ENCODE results near the gene EIF3L. TPM values are rescaled to one million over a fixed set of nuclear protein-coding genes. Genes with fewer than 3 reads are reported as not detected.

Gene EIF3L
- total and polyA plus RNA-seq, 9 of the 15 experiments (the other 6 are each of a cell fraction or from before 2014, with no cell fraction given), result 257 to 699 (median 368) TPM

DNA sequence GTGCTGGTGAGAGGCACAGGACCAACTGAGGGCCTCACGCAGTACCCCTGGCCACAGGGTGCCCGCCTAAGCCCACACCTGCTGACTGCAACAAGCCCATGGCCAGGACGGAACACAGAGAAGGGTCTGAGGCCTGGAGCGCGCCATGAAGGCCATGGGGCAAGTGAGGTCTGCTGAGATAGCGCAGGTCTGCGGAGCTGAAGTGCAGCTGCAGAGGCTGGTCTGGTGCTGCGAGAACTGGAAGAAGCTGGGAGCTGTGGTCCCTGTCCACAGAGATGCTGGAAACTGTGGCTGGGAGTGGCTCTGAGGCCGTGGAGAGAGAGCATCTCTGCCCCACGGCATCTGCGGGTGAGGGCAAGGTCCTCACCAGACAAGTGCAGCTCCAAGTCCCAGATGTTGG is 17.7 kb upstream of the EIF3L start:
- Histone ChIP-seq H2AFZ (ENCODE audit: low read depth, low read length) (no peak overlapping the region), H3K27me3 (ENCODE audit: control insufficient read depth in 2 of 2, insufficient read depth in 2 of 2, low read length in 2 of 2) (no peaks in the 10 kb centered on the region), H3K9me3 (replicated peaks; ENCODE audit: control insufficient read depth, insufficient read depth, low read depth, low read length) (no peaks in the 10 kb centered on the region), H3K27ac (ENCODE audit: extremely low read depth, low read depth, low read length) (no peak overlapping the region), H3K9ac (ENCODE audit: insufficient read depth in 1 of 2, low read depth in 2 of 2, low read length in 2 of 2) (peak overlapping the region in 1 of 2 experiments; percentile 45; a peak in 1 of 4 replicates), H3K9me1 (ENCODE audit: control insufficient read depth, insufficient read depth, low read length) (no peaks in the 10 kb centered on the region), H3K4me3 (no peak overlapping the region), H4K20me1 (replicated peaks; ENCODE audit: control insufficient read depth, insufficient read depth, low read length) (no peaks in the 10 kb centered on the region), H3K4me2 (ENCODE audit: insufficient read depth, low read length) (no peak overlapping the region), H3K36me3 (ENCODE audit: control insufficient read depth, insufficient read depth, low read length) (peaks cover 52% of the 10 kb centered on the region; the same call in 2 of the 3 replicates), H3K4me1 (replicated peaks in 1 of 2; ENCODE audit: control insufficient read depth in 2 of 2, insufficient read depth in 2 of 2, low read length in 2 of 2) (no peaks in the 10 kb centered on the region; a peak in 1 of 5 replicates), H3K79me2 (ENCODE audit: control insufficient read depth, insufficient read depth, low read length) (no peaks in the 10 kb centered on the region)
- CTCF ChIA-PET (ENCODE audit: low intra/inter-chr PET ratio), result no interaction called here
- 96% methylated on average over 7 of the region's 11 CpGs for WGBS (ENCODE audit: insufficient coverage, low coverage, missing lambda C conversion rate)
- FAIRE-seq, result no peak
- BruUV-seq (replicated peaks), result no TSS peak
- intact Hi-C loops (cut with micrococcal nuclease), result no loop called here
- no peak for ATAC-seq
- DNase-seq (ENCODE audit: extremely low read depth in 1 of 4, low spot score in 3 of 4), result no peak
- no peak for TF ChIP-seq SRSF3 (IDR thresholded peaks at IDR 0.05; ENCODE audit: insufficient read depth, low read length)
- TF ChIP-seq, protein P1, sequence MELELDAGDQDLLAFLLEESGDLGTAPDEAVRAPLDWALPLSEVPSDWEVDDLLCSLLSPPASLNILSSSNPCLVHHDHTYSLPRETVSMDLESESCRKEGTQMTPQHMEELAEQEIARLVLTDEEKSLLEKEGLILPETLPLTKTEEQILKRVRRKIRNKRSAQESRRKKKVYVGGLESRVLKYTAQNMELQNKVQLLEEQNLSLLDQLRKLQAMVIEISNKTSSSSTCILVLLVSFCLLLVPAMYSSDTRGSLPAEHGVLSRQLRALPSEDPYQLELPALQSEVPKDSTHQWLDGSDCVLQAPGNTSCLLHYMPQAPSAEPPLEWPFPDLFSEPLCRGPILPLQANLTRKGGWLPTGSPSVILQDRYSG (tag; conservative IDR thresholded peaks at IDR 0.05; ENCODE audit: low read depth), result no peak
- TF ChIP-seq, protein P2, sequence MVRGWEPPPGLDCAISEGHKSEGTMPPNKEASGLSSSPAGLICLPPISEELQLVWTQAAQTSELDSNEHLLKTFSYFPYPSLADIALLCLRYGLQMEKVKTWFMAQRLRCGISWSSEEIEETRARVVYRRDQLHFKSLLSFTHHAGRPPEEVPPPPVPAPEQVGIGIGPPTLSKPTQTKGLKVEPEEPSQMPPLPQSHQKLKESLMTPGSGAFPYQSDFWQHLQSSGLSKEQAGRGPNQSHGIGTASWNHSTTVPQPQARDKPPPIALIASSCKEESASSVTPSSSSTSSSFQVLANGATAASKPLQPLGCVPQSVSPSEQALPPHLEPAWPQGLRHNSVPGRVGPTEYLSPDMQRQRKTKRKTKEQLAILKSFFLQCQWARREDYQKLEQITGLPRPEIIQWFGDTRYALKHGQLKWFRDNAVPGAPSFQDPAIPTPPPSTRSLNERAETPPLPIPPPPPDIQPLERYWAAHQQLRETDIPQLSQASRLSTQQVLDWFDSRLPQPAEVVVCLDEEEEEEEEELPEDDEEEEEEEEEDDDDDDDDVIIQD (CRISPR knock-in tag; IDR thresholded peaks at IDR 0.05), result no peak
- TF ChIP-seq KDM2B (CRISPR knock-in tag; IDR thresholded peaks at IDR 0.05), result no peak
- no peak for TF ChIP-seq ZKSCAN8 (CRISPR knock-in tag; IDR thresholded peaks at IDR 0.05)
- no peak for TF ChIP-seq CBX1 (IDR thresholded peaks at IDR 0.05; ENCODE audit: low read depth)
- no peak for TF ChIP-seq SIN3A (IDR thresholded peaks at IDR 0.05; ENCODE audit: borderline replicate concordance in 2 of 2, control insufficient read depth in 1 of 2, low read depth in 2 of 2, low read length in 2 of 2)
- no peak for TF ChIP-seq SETDB1 (IDR thresholded peaks at IDR 0.05; ENCODE audit: low read length)
- peak; percentile 31 for TF ChIP-seq RBFOX2 (IDR thresholded peaks at IDR 0.05; ENCODE audit: low read depth, low read length)
- peak; percentile 57; the same call in 1 of the 2 replicates for TF ChIP-seq POLR2G (IDR thresholded peaks at IDR 0.05; ENCODE audit: low read depth, low read length)
- in situ Hi-C loops (cut with MboI), result no loop called here
- POLR2A ChIA-PET, result interaction anchor here (0.7 to 1.1 kb wide), 3 partner anchors 9 to 174 kb away, joined by 3 to 4 read pairs (median 4); no protein-coding TSS in a partner anchor

Measured in K562 (cell line).